ENCODE results near the gene ATF5.

The ATF5 gene

DNA sequence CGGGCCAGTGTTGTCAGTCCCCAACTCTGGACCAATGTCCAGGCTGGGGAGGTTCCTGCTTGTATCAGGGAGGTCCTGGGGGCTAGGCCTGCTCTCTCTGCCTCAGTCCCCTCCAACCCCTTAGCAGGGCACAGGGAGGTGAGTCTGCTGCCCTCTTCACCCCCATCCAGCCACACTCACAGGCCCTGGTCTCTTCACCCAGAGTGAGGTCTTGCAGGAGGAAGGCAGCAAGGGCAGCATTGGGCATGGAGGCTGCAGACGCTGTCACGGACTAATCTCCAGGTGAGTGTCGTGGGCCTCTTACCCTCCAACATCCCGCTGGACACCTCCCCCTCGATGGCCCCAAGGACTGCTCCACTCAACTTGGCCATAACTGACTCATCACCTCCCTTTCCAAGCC lies 43.8 kb downstream of the ATF5 start:
- no peak for DNase-seq

DNA sequence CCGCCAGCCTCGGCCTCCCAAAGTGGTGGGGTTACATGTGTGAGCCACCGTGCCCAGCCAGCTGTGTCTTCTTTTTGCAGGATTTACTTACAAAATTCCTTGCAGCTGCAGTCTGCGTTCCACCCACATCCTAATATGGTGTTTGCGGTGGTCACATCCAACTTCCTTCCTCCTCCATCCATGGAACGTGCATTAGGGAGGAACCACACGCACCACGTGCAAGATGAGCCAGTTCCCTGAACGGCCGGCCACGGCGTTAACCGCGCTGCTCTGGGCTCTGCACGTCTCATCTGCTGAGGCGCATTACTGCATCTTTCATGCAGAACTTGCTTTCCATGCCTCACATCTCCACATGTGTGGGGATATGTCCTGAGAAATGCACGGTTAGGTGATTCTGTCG lies 45.0 kb downstream of the ATF5 start:
- DNase-seq, result no peak

DNA sequence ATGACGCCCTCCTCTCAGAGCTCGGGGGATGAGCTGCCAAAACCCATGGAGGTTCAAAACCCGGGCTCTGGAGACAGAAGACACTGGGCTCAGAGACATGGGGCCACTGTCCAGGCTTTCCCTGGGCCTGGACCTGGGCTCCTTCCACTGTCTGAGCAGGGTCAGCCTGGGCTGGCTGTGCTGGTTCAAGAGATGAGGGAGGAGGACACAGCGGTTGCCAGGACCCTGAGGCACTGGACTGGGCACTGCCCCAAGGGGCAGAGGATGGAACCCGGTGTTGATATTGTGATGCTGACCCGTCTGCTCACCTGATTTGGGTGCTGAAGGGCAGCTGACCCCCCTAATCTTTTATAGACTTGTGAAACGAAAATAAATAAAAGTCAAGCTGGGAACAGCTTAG lies 46.0 kb downstream of the ATF5 start:
- DNase-seq, result no peak

DNA sequence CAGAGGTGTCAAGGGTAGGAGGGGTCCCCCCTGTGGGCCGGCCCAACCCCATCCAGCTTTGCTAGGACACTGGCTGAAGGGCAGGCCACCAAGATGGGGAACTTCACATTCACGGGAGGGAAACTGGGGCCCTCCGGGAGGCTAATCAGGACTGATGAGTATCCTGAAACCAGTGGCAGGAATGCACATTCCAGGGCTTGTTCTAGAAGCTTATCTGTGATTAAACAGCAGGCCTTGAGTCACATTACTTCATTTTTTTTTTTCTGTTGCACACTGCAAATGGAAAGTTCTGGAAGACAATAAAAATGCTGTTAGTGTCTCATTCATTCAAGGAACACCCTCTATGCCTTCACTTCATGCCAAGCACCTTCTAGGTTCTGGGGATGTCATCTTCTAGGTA lies 47.5 kb downstream of the ATF5 start:
- DNase-seq, result no peak

DNA sequence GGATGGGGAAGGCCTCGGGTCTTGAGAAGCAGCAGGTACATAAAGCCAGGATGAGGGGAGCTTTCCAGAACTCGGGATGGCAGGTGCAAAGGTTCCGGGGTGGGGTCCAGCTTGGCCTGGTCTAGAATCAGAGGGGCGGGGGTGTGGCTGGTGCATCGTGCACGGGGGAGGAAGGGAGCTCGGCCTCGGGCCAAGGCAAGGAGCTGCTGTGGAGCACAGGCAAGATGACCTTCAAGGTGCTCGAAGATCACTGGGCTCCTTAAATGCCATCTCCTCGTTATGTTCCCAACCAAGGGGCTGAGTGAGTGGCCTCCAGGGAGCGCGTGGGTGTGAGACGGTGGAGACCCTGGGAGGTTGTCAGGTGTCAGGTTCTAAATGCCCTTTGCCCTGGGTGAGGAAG lies 48.1 kb downstream of the ATF5 start:
- DNase-seq, result no peak

DNA sequence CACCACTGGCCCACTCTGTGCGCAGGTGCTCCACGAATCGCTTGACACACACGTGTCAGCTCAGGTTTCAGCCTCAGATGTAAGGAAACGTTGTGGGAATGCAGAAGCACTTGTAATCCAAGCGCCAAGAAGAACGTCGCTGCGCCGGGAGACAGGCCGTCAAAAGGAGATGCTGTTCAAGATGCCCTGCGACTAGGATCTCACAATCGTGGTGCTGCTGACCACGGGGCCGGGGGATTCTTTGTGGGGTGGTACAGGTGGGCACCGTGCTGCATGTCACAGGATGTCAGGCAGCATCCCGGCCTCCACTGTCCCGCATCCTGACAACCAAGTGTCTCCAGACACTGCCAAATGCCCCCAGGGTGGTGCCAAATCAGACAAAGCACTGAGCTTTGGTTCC lies 48.9 kb downstream of the ATF5 start:
- DNase-seq, result no peak

DNA sequence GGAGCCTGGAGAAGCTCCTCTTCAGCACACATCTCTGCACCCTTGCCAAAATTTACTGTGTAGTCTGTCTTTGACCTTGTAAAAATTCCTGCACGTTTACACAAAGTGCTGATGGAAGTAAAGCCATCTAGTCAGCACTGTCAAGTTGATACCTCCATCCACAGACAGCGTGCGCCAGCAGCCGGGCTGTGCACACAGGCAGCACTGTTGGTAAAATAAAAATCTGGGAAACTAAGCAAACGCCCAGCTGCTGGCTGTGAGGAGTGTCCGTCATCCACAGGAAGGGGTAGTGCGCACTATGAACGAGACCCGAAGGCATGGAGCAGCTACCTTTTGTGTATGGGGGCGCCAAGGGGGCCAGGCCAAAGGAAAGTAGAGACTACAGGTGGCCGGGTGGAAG lies 49.3 kb downstream of the ATF5 start:
- no peak for DNase-seq

DNA sequence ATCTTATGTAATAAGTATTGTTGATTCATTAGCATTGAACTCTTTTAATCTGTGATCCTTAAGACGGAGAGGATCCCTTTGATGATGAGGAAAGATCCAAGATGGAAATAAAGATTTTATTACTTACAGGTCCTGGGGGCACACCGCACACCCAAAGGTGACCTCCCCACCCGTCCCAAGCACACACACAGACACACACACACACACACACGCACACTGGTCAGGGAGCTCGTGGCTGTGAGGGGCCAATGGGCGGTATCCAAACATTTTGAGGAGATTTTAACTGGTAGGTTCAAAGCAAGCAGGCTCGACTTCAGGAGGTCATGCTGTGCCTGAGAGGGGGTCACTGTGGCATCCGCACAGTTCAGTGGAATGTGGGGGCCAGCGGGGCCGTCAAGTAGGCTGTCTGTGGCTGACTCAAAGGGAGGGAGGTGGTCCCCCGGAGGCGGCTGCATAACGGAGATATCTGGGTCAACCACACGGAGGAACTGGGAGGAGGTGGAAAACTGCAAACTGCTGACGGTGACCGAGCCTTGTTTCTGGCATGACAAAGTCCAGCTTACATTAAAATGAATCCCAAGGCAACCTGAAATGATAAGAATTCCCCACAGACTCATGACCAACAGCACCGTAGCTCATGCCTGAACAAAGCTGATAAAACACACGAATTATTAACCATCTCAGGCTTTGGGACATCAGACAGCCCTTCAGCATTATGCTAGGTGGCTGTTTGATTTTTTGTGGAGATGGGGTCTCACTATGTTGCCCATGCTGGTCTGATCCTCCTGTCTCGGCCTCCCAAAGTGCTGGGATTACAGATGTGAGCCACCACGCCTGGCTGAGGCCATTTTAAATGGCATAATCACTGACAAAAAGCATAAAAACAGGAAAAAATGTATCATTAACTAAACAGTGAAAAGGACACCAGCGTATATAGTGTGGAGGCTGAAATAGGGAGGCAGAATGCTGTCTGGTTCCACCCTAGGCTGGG lies 52.9 kb downstream of the ATF5 start:
- no peak for DNase-seq
